ENCODE measurements around the gene NACC2. TPM values are rescaled to one million over a fixed set of nuclear protein-coding genes. Genes with fewer than 3 reads are reported as not detected.

NACC2 gene
- polyA plus RNA-seq, 1 donor (not counting 4 experiments of a cell fraction or from before 2014, with no cell fraction given) = 4.6 TPM

DNA sequence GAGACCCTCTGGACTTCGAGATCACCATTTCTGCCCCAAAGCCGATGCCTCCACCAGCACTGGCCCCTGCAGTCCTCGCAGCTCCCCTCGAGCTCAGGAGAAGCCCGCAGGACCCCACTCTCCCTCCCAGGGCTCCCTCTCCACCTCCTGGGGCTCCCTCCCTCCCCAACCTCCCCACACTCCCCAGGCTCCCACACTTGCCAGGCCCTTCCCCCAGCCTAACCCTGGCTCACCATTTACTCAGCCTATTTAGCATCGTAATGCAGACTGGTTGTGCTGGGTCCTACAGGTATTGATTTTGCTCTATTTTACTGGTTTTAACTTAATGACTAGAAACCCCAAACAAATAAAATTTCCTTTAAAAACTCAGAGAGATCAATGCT, 47.3 kb upstream of the NACC2 start:
- Histone ChIP-seq H3K27me3 (ENCODE audit: control insufficient read depth, extremely low read depth, insufficient read depth, low read length) (peaks cover 30% of the 10 kb centered on the region), H3K4me2 (ENCODE audit: control insufficient read depth, extremely low read depth, insufficient read depth, low read depth, low read length) (no peak overlapping the region), H3K4me3 (ENCODE audit: control insufficient read depth in 2 of 3, extremely low read depth in 1 of 3, insufficient read depth in 2 of 3, low read depth in 1 of 3, low read length in 3 of 3) (no peak overlapping the region), H3K36me3 (ENCODE audit: control insufficient read depth in 2 of 2, extremely low read depth in 1 of 2, insufficient read depth in 2 of 2, low read length in 2 of 2) (no peaks in the 10 kb centered on the region), H3K4me1 (ENCODE audit: control insufficient read depth, extremely low read depth, insufficient read depth, low read length) (peaks cover 10% of the 10 kb centered on the region), H4K20me1 (ENCODE audit: control insufficient read depth, extremely low read depth, insufficient read depth, low read length) (no peaks in the 10 kb centered on the region), H2AFZ (ENCODE audit: control insufficient read depth, low read length) (no peak overlapping the region), H3K9ac (ENCODE audit: control insufficient read depth, extremely low read depth, insufficient read depth, low read length) (no peak overlapping the region), H3K79me2 (ENCODE audit: control insufficient read depth, insufficient read depth, low read length) (no peaks in the 10 kb centered on the region), H3K27ac (ENCODE audit: control insufficient read depth, insufficient read depth, low read length) (no peak overlapping the region), H3K9me1 (ENCODE audit: control insufficient read depth, extremely low read depth, insufficient read depth, low read length) (no peaks in the 10 kb centered on the region), H3K9me3 (ENCODE audit: control insufficient read depth, low read depth, low read length) (no peaks in the 10 kb centered on the region)
- dilution Hi-C loops (cut with MboI; ENCODE audit: extremely low pct_ligation_motif_present, low sequenced_read_pairs) = no loop called here
- no peak for DNase-seq (ENCODE audit: low read depth, low spot score)
- no peak for FAIRE-seq
- no peak for TF ChIP-seq EZH2 (IDR thresholded peaks at IDR 0.05; ENCODE audit: low read length)
- TF ChIP-seq, protein P1, sequence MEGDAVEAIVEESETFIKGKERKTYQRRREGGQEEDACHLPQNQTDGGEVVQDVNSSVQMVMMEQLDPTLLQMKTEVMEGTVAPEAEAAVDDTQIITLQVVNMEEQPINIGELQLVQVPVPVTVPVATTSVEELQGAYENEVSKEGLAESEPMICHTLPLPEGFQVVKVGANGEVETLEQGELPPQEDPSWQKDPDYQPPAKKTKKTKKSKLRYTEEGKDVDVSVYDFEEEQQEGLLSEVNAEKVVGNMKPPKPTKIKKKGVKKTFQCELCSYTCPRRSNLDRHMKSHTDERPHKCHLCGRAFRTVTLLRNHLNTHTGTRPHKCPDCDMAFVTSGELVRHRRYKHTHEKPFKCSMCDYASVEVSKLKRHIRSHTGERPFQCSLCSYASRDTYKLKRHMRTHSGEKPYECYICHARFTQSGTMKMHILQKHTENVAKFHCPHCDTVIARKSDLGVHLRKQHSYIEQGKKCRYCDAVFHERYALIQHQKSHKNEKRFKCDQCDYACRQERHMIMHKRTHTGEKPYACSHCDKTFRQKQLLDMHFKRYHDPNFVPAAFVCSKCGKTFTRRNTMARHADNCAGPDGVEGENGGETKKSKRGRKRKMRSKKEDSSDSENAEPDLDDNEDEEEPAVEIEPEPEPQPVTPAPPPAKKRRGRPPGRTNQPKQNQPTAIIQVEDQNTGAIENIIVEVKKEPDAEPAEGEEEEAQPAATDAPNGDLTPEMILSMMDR (optimal IDR thresholded peaks at IDR 0.05 in 1 of 3, IDR thresholded peaks at IDR 0.05 in 1 of 3, conservative IDR thresholded peaks at IDR 0.05 in 1 of 3; ENCODE audit: extremely low read depth in 1 of 3, insufficient read depth in 2 of 3, low read length in 3 of 3) = no peak

DNA sequence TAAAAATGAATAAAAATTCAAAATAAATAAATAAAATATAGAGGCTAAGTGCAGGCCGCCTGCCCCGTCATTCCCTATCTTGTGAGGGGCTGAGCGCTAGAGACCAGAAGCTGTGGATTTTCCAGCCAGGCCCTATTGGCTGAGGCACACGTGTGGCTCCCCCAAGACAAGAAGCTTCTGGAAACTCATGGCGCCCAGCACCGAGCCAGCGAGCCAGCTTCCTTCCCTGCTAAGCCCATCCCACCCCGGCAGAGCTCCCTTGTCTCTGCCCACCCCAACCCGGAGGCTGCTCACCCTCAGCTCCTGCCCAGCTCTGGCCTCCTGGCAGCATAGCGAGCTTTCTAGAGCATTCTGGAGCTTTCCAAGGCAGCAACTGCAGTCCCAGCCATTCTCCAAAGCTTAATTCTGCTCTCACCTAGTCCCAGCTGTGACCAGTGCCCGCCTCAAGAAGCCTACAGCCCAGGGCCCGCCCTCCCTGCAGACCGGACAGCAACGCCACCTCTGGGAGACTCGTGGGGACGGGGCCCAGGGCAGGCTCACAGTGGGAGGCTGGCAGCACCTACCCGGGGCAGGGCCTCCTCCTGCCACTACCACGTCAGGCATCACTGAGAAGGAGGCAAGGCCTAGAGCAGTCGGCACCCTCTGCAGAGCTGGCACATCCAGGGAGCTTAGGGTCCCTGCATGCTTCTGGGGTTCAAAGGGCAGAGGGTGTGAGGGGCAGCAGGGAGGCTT, 46.8 kb upstream of the NACC2 start:
- Histone ChIP-seq H3K9me3 (ENCODE audit: control insufficient read depth, low read depth, low read length) (no peaks in the 10 kb centered on the region), H3K27me3 (ENCODE audit: control insufficient read depth, extremely low read depth, insufficient read depth, low read length) (peaks cover 30% of the 10 kb centered on the region), H3K9ac (ENCODE audit: control insufficient read depth, extremely low read depth, insufficient read depth, low read length) (no peak overlapping the region), H3K4me3 (ENCODE audit: control insufficient read depth in 2 of 3, extremely low read depth in 1 of 3, insufficient read depth in 2 of 3, low read depth in 1 of 3, low read length in 3 of 3) (no peak overlapping the region), H3K79me2 (ENCODE audit: control insufficient read depth, insufficient read depth, low read length) (no peaks in the 10 kb centered on the region), H3K27ac (ENCODE audit: control insufficient read depth, insufficient read depth, low read length) (no peak overlapping the region), H3K4me1 (ENCODE audit: control insufficient read depth, extremely low read depth, insufficient read depth, low read length) (peaks cover 10% of the 10 kb centered on the region), H2AFZ (ENCODE audit: control insufficient read depth, low read length) (no peak overlapping the region), H3K9me1 (ENCODE audit: control insufficient read depth, extremely low read depth, insufficient read depth, low read length) (no peaks in the 10 kb centered on the region), H3K36me3 (ENCODE audit: control insufficient read depth in 2 of 2, extremely low read depth in 1 of 2, insufficient read depth in 2 of 2, low read length in 2 of 2) (no peaks in the 10 kb centered on the region), H3K4me2 (ENCODE audit: control insufficient read depth, extremely low read depth, insufficient read depth, low read depth, low read length) (no peak overlapping the region), H4K20me1 (ENCODE audit: control insufficient read depth, extremely low read depth, insufficient read depth, low read length) (no peaks in the 10 kb centered on the region)
- TF ChIP-seq, protein P1 (optimal IDR thresholded peaks at IDR 0.05 in 1 of 3, IDR thresholded peaks at IDR 0.05 in 1 of 3, conservative IDR thresholded peaks at IDR 0.05 in 1 of 3; ENCODE audit: extremely low read depth in 1 of 3, insufficient read depth in 2 of 3, low read length in 3 of 3) = no peak
- no peak for TF ChIP-seq EZH2 (IDR thresholded peaks at IDR 0.05; ENCODE audit: low read length)
- no peak for DNase-seq (ENCODE audit: low read depth, low spot score)
- dilution Hi-C loops (cut with MboI; ENCODE audit: extremely low pct_ligation_motif_present, low sequenced_read_pairs) = no loop called here
- FAIRE-seq = no peak
